GM21528 (cell line): Measurements from ENCODE around the gene GNPDA1.

Experiments used
- ATAC-seq: cut with Tn5 transposase; IDR thresholded peaks from one replicate; pipeline ENCODE4 v1.9.1; 2021; ENCODE audit warnings: mild to moderate bottlenecking, moderate library complexity; ENCODE audit not compliant: unreplicated experiment, low FRiP score

Gene GNPDA1

GRCh38 chr5:141960018-141960417 is 52.8 kb downstream of the GNPDA1 start:
- no peak for ATAC-seq

GRCh38 chr5:141958546-141959172 is 54.2 kb downstream of the GNPDA1 start:
- ATAC-seq = no peak

- ATAC-seq = no peak
These were observed 54.7 kb downstream of the GNPDA1 start, which contains the start of gene PCDH12 for GRCh38 chr5:141958113-141958512. Gene PCDH12, minus strand, starts transcription at chr5:141958202. Its CDS starts 351 bp downstream, at chr5:141957851.

GRCh38 chr5:141957367-141957996 is 55.3 kb downstream of the GNPDA1 start:
- no peak for ATAC-seq

- ATAC-seq = no peak
These were observed 58.6 kb downstream of the GNPDA1 start for GRCh38 chr5:141954194-141954593.

GRCh38 chr5:141952020-141952419 is 60.8 kb downstream of the GNPDA1 start:
- ATAC-seq = no peak

GRCh38 chr5:141951332-141951781 is 61.5 kb downstream of the GNPDA1 start:
- no peak for ATAC-seq
